ENCODE measurements around the gene RALGPS1. TPM values are rescaled to one million over a fixed set of nuclear protein-coding genes. Genes with fewer than 3 reads are reported as not detected.

Gene RALGPS1
- total RNA-seq, 2 donors from 2014 or later: 1.4 to 13.8 TPM

GRCh38 chr9:127183814-127184582, 269.4 kb downstream of the RALGPS1 start:
- no peaks in the 10 kb centered on the region for H3K36me3 Mint-ChIP-seq

GRCh38 chr9:127184641-127185040, 270.1 kb downstream of the RALGPS1 start:
- Mint-ChIP-seq H3K9me3 (no peaks in the 10 kb centered on the region), H3K27ac (peak overlapping the region in 1 of 2 donors; percentile 64), H3K36me3 (no peaks in the 10 kb centered on the region)
- no peak for ATAC-seq
- DNase-seq (ENCODE audit: low spot score in 2 of 2): no peak

More at GRCh38 chr9:127183814-127184582, 269.4 kb downstream of the RALGPS1 start:
- DNase-seq (ENCODE audit: low spot score in 2 of 2) (no peak), ATAC-seq (no peak)
- no peaks in the 10 kb centered on the region for H3K9me3 Mint-ChIP-seq
- no peak overlapping the region for H3K27ac Mint-ChIP-seq

- no peak for DNase-seq (ENCODE audit: low spot score in 2 of 2)
- H3K9me3 Mint-ChIP-seq: no peaks in the 10 kb centered on the region
- ATAC-seq: no peak
- H3K27ac Mint-ChIP-seq: peak overlapping the region in 1 of 2 donors; percentile 64
- H3K36me3 Mint-ChIP-seq: no peaks in the 10 kb centered on the region
These were observed 270.6 kb downstream of the RALGPS1 start for GRCh38 chr9:127185181-127185580.

GRCh38 chr9:127185931-127186781, 271.6 kb downstream of the RALGPS1 start:
- Mint-ChIP-seq H3K36me3 (no peaks in the 10 kb centered on the region), H3K9me3 (no peaks in the 10 kb centered on the region), H3K27ac (peak overlapping the region in 1 of 2 donors; percentile 64)
- ATAC-seq: no peak
- DNase-seq (ENCODE audit: low spot score in 2 of 2): no peak

GRCh38 chr9:127186806-127187205, 272.2 kb downstream of the RALGPS1 start:
- ATAC-seq (no peak), DNase-seq (ENCODE audit: low spot score in 2 of 2) (no peak)
- Mint-ChIP-seq H3K9me3 (no peaks in the 10 kb centered on the region), H3K27ac (no peak overlapping the region), H3K36me3 (no peaks in the 10 kb centered on the region)

- DNase-seq (ENCODE audit: low spot score in 2 of 2): no peak
- peak in 1 of 2 donors; percentile 29 for ATAC-seq
- Mint-ChIP-seq H3K27ac (no peak overlapping the region), H3K36me3 (no peaks in the 10 kb centered on the region), H3K9me3 (no peaks in the 10 kb centered on the region)
These were observed 272.8 kb downstream of the RALGPS1 start for GRCh38 chr9:127187231-127187956.

GRCh38 chr9:127188396-127188795, 273.8 kb downstream of the RALGPS1 start:
- no peaks in the 10 kb centered on the region for H3K9me3 Mint-ChIP-seq
- DNase-seq (ENCODE audit: low spot score in 2 of 2) (no peak), ATAC-seq (no peak)
- H3K27ac Mint-ChIP-seq: no peak overlapping the region
- H3K36me3 Mint-ChIP-seq: no peaks in the 10 kb centered on the region

- ATAC-seq: no peak
- Mint-ChIP-seq H3K36me3 (no peaks in the 10 kb centered on the region), H3K27ac (no peak overlapping the region), H3K9me3 (no peaks in the 10 kb centered on the region)
- no peak for DNase-seq (ENCODE audit: low spot score in 2 of 2)
These were observed 275.0 kb downstream of the RALGPS1 start for GRCh38 chr9:127189628-127190027.

- no peak overlapping the region for H3K27ac Mint-ChIP-seq
- H3K36me3 Mint-ChIP-seq: no peaks in the 10 kb centered on the region
- ATAC-seq (no peak), DNase-seq (ENCODE audit: low spot score in 2 of 2) (no peak)
- no peaks in the 10 kb centered on the region for H3K9me3 Mint-ChIP-seq
These were observed 278.2 kb downstream of the RALGPS1 start for GRCh38 chr9:127192744-127193143.

GRCh38 chr9:127193483-127193882, 278.9 kb downstream of the RALGPS1 start:
- DNase-seq (ENCODE audit: low spot score in 2 of 2) (no peak), ATAC-seq (no peak)
- Mint-ChIP-seq H3K27ac (no peak overlapping the region), H3K9me3 (no peaks in the 10 kb centered on the region), H3K36me3 (no peaks in the 10 kb centered on the region)

- H3K27ac Mint-ChIP-seq: no peak overlapping the region
- DNase-seq (ENCODE audit: low spot score in 2 of 2): no peak
- H3K9me3 Mint-ChIP-seq: no peaks in the 10 kb centered on the region
- no peak for ATAC-seq
- H3K36me3 Mint-ChIP-seq: no peaks in the 10 kb centered on the region
These were observed 280.5 kb downstream of the RALGPS1 start for GRCh38 chr9:127194881-127195713.

GRCh38 chr9:127195976-127196825, 281.6 kb downstream of the RALGPS1 start:
- ATAC-seq (no peak), DNase-seq (ENCODE audit: low spot score in 2 of 2) (no peak)
- Mint-ChIP-seq H3K9me3 (no peaks in the 10 kb centered on the region), H3K27ac (no peak overlapping the region), H3K36me3 (no peaks in the 10 kb centered on the region)

- Mint-ChIP-seq H3K9me3 (no peaks in the 10 kb centered on the region), H3K27ac (no peak overlapping the region), H3K36me3 (no peaks in the 10 kb centered on the region)
- no peak for ATAC-seq
- DNase-seq (ENCODE audit: low spot score in 2 of 2): no peak
These were observed 282.2 kb downstream of the RALGPS1 start for GRCh38 chr9:127196826-127197145.

GRCh38 chr9:127197186-127197860, 282.7 kb downstream of the RALGPS1 start:
- no peaks in the 10 kb centered on the region for H3K36me3 Mint-ChIP-seq

GRCh38 chr9:127197861-127198430, 283.4 kb downstream of the RALGPS1 start:
- DNase-seq (ENCODE audit: low spot score in 2 of 2) (no peak), ATAC-seq (no peak)
- Mint-ChIP-seq H3K9me3 (no peaks in the 10 kb centered on the region), H3K27ac (no peak overlapping the region), H3K36me3 (no peaks in the 10 kb centered on the region)

More at GRCh38 chr9:127197186-127197860, 282.7 kb downstream of the RALGPS1 start:
- Mint-ChIP-seq H3K9me3 (no peaks in the 10 kb centered on the region), H3K27ac (no peak overlapping the region)
- ATAC-seq (no peak), DNase-seq (ENCODE audit: low spot score in 2 of 2) (no peak)
